ENCODE data around the gene ABT1. TPM values are rescaled to one million over a fixed set of nuclear protein-coding genes. Genes with fewer than 3 reads are reported as not detected.

The ABT1 gene
- total and polyA plus RNA-seq, 2 experiments from 2014 or later: 25.7 to 29.1 TPM

- TF ChIP-seq CTCF (conservative IDR thresholded peaks at IDR 0.05; ENCODE audit: low read depth in 2 of 2) (no peak), CREB1 (CRISPR knock-in tag; IDR thresholded peaks at IDR 0.05; ENCODE audit: low read depth) (no peak), NANOG (IDR thresholded peaks at IDR 0.05; ENCODE audit: borderline replicate concordance) (no peak), STAT1 (IDR thresholded peaks at IDR 0.05; ENCODE audit: unreplicated experiment) (no peak), POLR2AphosphoS5 (IDR thresholded peaks at IDR 0.05; ENCODE audit: low read depth) (no peak), REST (IDR thresholded peaks at IDR 0.05; ENCODE audit: unreplicated experiment) (no peak), ZNF114 (CRISPR knock-in tag; IDR thresholded peaks at IDR 0.05) (no peak), ZNF331 (CRISPR knock-in tag; IDR thresholded peaks at IDR 0.05; ENCODE audit: low read depth) (no peak), EZH2 (IDR thresholded peaks at IDR 0.05; ENCODE audit: low read depth, unreplicated experiment) (no peak), ETS1 (IDR thresholded peaks at IDR 0.05) (no peak), EZH2phosphoT487 (IDR thresholded peaks at IDR 0.05; ENCODE audit: unreplicated experiment) (no peak), JUNB (IDR thresholded peaks at IDR 0.05; ENCODE audit: unreplicated experiment) (no peak)
Observed at GRCh38 chr6:26629359-26629758, 32.6 kb downstream of the ABT1 start (continued).

GRCh38 chr6:26640806-26641205 lies 44.1 kb downstream of the ABT1 start:
- no peaks in the 10 kb centered on the region for H3K27me3 ChIP-seq (ENCODE audit: insufficient read depth)
- no peaks in the 10 kb centered on the region for H3F3A ChIP-seq (replicated peaks; ENCODE audit: low read depth)
- peaks cover 5% of the 10 kb centered on the region; the same call in 1 of the 2 replicates for H4K20me1 ChIP-seq (replicated peaks; ENCODE audit: insufficient read depth)
- no peak overlapping the region for H3K4me3 ChIP-seq
- H3K27ac Mint-ChIP-seq: no peak overlapping the region
- H3K27ac ChIP-seq (ENCODE audit: low read depth): no peak overlapping the region
- peaks cover 32% of the 10 kb centered on the region for H3K36me3 ChIP-seq (ENCODE audit: insufficient read depth)
- H3K9me3 Mint-ChIP-seq: peaks cover 14% of the 10 kb centered on the region; the same call in 2 of the 3 replicates
- ATAC-seq (no peak), DNase-seq (ENCODE audit: low spot score) (no peak)
- no peaks in the 10 kb centered on the region for H3K4me1 ChIP-seq (ENCODE audit: insufficient read depth)
- peaks cover 17% of the 10 kb centered on the region for H3K79me2 ChIP-seq (replicated peaks; ENCODE audit: insufficient read depth)
- no peak overlapping the region for H3K4me2 ChIP-seq
- no peak overlapping the region for H3K4me3 Mint-ChIP-seq
- no peaks in the 10 kb centered on the region for H3K9me2 ChIP-seq (ENCODE audit: insufficient read depth)
- peaks cover 1% of the 10 kb centered on the region for H3K27me3 Mint-ChIP-seq (ENCODE audit: insufficient read depth, low read depth, poor library complexity)
- no peak overlapping the region for H2AFZ ChIP-seq
- H3K4me1 Mint-ChIP-seq: no peaks in the 10 kb centered on the region
- H3K36me3 Mint-ChIP-seq (ENCODE audit: low read depth): peaks cover 58% of the 10 kb centered on the region
- TF ChIP-seq REST (IDR thresholded peaks at IDR 0.05; ENCODE audit: unreplicated experiment): no peak
- TF ChIP-seq CTCF (conservative IDR thresholded peaks at IDR 0.05; ENCODE audit: low read depth in 2 of 2): no peak
- TF ChIP-seq EZH2phosphoT487 (IDR thresholded peaks at IDR 0.05; ENCODE audit: unreplicated experiment): no peak
- no peak for TF ChIP-seq NANOG (IDR thresholded peaks at IDR 0.05; ENCODE audit: borderline replicate concordance)
- TF ChIP-seq STAT1 (IDR thresholded peaks at IDR 0.05; ENCODE audit: unreplicated experiment): no peak
- no peak for TF ChIP-seq ZNF114 (CRISPR knock-in tag; IDR thresholded peaks at IDR 0.05)
- no peak for TF ChIP-seq JUNB (IDR thresholded peaks at IDR 0.05; ENCODE audit: unreplicated experiment)
- TF ChIP-seq POLR2AphosphoS5 (IDR thresholded peaks at IDR 0.05; ENCODE audit: low read depth): no peak
- no peak for TF ChIP-seq EZH2 (IDR thresholded peaks at IDR 0.05; ENCODE audit: low read depth, unreplicated experiment)
- no peak for TF ChIP-seq CREB1 (CRISPR knock-in tag; IDR thresholded peaks at IDR 0.05; ENCODE audit: low read depth)
- no peak for TF ChIP-seq ETS1 (IDR thresholded peaks at IDR 0.05)
